NOMO-1 treated with DMSO at 0.1 percent for 48 hours (cell line): ENCODE results near the gene SLC6A5.
"Not testable (repeated sequence)": the region's sequence is repeated elsewhere in the genome, so short reads cannot be mapped to it uniquely, and the experiment has no call there.

Experiments
- DNase-seq: peaks from one replicate; lab custom pipeline; 2025; ENCODE audit not compliant: unreplicated experiment; lab: John Stamatoyannopoulos, UW

The SLC6A5 gene

GRCh38 chr11:20599221-20600019 is at the start of gene SLC6A5:
Gene SLC6A5 (plus strand): TSS chr11:20599608. CDS start chr11:20599673, 65 bp downstream.
- DNase-seq = no peak

- DNase-seq = no peak
Observed at GRCh38 chr11:20551096-20551495, 48.3 kb upstream of the SLC6A5 start.

- no peak for DNase-seq
Observed at GRCh38 chr11:20555783-20556182, 43.6 kb upstream of the SLC6A5 start.

- DNase-seq = not testable (repeated sequence)
Observed at GRCh38 chr11:20556396-20556795, 43.0 kb upstream of the SLC6A5 start.

GRCh38 chr11:20558741-20559140 is 40.7 kb upstream of the SLC6A5 start:
- DNase-seq = no peak

- DNase-seq = no peak
Observed at GRCh38 chr11:20559523-20560300, 39.7 kb upstream of the SLC6A5 start.

GRCh38 chr11:20561915-20562314 is 37.5 kb upstream of the SLC6A5 start:
- no peak for DNase-seq

GRCh38 chr11:20563866-20564265 is 35.5 kb upstream of the SLC6A5 start:
- no peak for DNase-seq

GRCh38 chr11:20564846-20565635 is 34.4 kb upstream of the SLC6A5 start:
- no peak for DNase-seq

GRCh38 chr11:20566115-20566514 is 33.3 kb upstream of the SLC6A5 start:
- DNase-seq = not testable (repeated sequence)

- no peak for DNase-seq
Observed at GRCh38 chr11:20566591-20567434, 32.6 kb upstream of the SLC6A5 start.

GRCh38 chr11:20579725-20580124 is 19.7 kb upstream of the SLC6A5 start:
- not testable (repeated sequence) for DNase-seq

- DNase-seq = no peak
Observed at GRCh38 chr11:20583201-20583600, 16.2 kb upstream of the SLC6A5 start.

- no peak for DNase-seq
Observed at GRCh38 chr11:20584093-20584774, 15.2 kb upstream of the SLC6A5 start.

- no peak for DNase-seq
Observed at GRCh38 chr11:20589796-20590195, 9.6 kb upstream of the SLC6A5 start.

- no peak for DNase-seq
Observed at GRCh38 chr11:20590381-20590780, 9.0 kb upstream of the SLC6A5 start.

GRCh38 chr11:20592741-20593140 is 6.7 kb upstream of the SLC6A5 start:
- DNase-seq = no peak

GRCh38 chr11:20594274-20595061 is 4.9 kb upstream of the SLC6A5 start:
- DNase-seq = no peak

GRCh38 chr11:20595101-20595500 is 4.3 kb upstream of the SLC6A5 start:
- no peak for DNase-seq
